ENCODE measurements around the gene TRABD2B.

GRCh38 chr1:47914952-47915676 lies 82.1 kb downstream of the TRABD2B start:
- TF ChIP-seq CTCF (IDR thresholded peaks at IDR 0.05) (no peak), POLR2AphosphoS5 (IDR thresholded peaks at IDR 0.05) (no peak), POLR2A (IDR thresholded peaks at IDR 0.05) (no peak)
